ENCODE results near the gene ZG16. TPM values are rescaled to one million over a fixed set of nuclear protein-coding genes. Genes with fewer than 3 reads are reported as not detected.

ZG16 gene
- total and polyA plus RNA-seq, 9 of the 15 experiments (the other 6 are each of a cell fraction or from before 2014, with no cell fraction given), result 0.04 TPM; not detected in 8

GRCh38 chr16:29807426-29808218, 29.6 kb downstream of the ZG16 start (continued):
- TF ChIP-seq KDM5B (IDR thresholded peaks at IDR 0.05; ENCODE audit: insufficient replicate concordance, low read depth, low read length) (peak; percentile 65), SIN3A (IDR thresholded peaks at IDR 0.05; ENCODE audit: borderline replicate concordance in 2 of 2, control insufficient read depth in 1 of 2, low read depth in 2 of 2, low read length in 2 of 2) (peak; percentile 1 to 85; a peak in 2 of 4 replicates), NFE2L1 (tag; IDR thresholded peaks at IDR 0.05; ENCODE audit: borderline replicate concordance, low read depth) (no peak), PHF8 (IDR thresholded peaks at IDR 0.05; ENCODE audit: borderline replicate concordance, low read length) (peak; percentile 54; the same call in 1 of the 2 replicates), SMAD4 (CRISPR knock-in tag; conservative IDR thresholded peaks at IDR 0.05) (peak; percentile 74; the same call in 1 of the 2 replicates), HDAC3 (IDR thresholded peaks at IDR 0.05; ENCODE audit: borderline replicate concordance, partially characterized antibody) (peak; percentile 14), YY1 (IDR thresholded peaks at IDR 0.05; ENCODE audit: borderline replicate concordance in 1 of 3, control insufficient read depth in 1 of 3, extremely low read depth in 1 of 3, insufficient read depth in 3 of 3, insufficient read length in 1 of 3, insufficient replicate concordance in 2 of 3, low read depth in 1 of 3, low read length in 2 of 3) (peak in 1 of 3 experiments; percentile 34), CCNT2 (IDR thresholded peaks at IDR 0.05; ENCODE audit: borderline replicate concordance, extremely low read depth, insufficient read length, low read depth, low read length) (peak; percentile 83), MED1 (CRISPR knock-in tag; IDR thresholded peaks at IDR 0.05; ENCODE audit: borderline replicate concordance) (no peak), ZNF280B (CRISPR knock-in tag; IDR thresholded peaks at IDR 0.05) (no peak), FOSL1 (tag; conservative IDR thresholded peaks at IDR 0.05) (no peak), PTTG1 (tag; IDR thresholded peaks at IDR 0.05; ENCODE audit: low read depth) (no peak), ZNF764 (CRISPR knock-in tag; IDR thresholded peaks at IDR 0.05; ENCODE audit: low read depth) (no peak), SAFB (IDR thresholded peaks at IDR 0.05; ENCODE audit: borderline replicate concordance, low read depth, low read length) (peak; percentile 84), IRF2 (CRISPR knock-in tag; IDR thresholded peaks at IDR 0.05) (peak; percentile 82; the same call in 1 of the 2 replicates), ZNF239 (CRISPR knock-in tag; IDR thresholded peaks at IDR 0.05) (no peak)
- TF ChIP-seq, protein P1, sequence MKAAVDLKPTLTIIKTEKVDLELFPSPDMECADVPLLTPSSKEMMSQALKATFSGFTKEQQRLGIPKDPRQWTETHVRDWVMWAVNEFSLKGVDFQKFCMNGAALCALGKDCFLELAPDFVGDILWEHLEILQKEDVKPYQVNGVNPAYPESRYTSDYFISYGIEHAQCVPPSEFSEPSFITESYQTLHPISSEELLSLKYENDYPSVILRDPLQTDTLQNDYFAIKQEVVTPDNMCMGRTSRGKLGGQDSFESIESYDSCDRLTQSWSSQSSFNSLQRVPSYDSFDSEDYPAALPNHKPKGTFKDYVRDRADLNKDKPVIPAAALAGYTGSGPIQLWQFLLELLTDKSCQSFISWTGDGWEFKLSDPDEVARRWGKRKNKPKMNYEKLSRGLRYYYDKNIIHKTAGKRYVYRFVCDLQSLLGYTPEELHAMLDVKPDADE (conservative IDR thresholded peaks at IDR 0.05; ENCODE audit: control insufficient read depth, low read depth, low read length), result peak; percentile 55
- TF ChIP-seq, protein P2, sequence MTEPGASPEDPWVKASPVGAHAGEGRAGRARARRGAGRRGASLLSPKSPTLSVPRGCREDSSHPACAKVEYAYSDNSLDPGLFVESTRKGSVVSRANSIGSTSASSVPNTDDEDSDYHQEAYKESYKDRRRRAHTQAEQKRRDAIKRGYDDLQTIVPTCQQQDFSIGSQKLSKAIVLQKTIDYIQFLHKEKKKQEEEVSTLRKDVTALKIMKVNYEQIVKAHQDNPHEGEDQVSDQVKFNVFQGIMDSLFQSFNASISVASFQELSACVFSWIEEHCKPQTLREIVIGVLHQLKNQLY (CRISPR knock-in tag; conservative IDR thresholded peaks at IDR 0.05), result peak in 1 of 2 experiments; percentile 94; a peak in 2 of 4 replicates
- TF ChIP-seq, protein P3, sequence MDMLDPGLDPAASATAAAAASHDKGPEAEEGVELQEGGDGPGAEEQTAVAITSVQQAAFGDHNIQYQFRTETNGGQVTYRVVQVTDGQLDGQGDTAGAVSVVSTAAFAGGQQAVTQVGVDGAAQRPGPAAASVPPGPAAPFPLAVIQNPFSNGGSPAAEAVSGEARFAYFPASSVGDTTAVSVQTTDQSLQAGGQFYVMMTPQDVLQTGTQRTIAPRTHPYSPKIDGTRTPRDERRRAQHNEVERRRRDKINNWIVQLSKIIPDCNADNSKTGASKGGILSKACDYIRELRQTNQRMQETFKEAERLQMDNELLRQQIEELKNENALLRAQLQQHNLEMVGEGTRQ (CRISPR knock-in tag; IDR thresholded peaks at IDR 0.05), result peak; percentile 39; the same call in 1 of the 2 replicates
